GM12878 (cell line): Measurements from ENCODE around the gene TMEM89. TPM values are rescaled to one million over a fixed set of nuclear protein-coding genes. Genes with fewer than 3 reads are reported as not detected.

Experiments used
- BHLHE40 ChIP-seq, 2 experiments: fragments of 450-650 bp in 1 of 2; IDR thresholded peaks; 2 replicates each; pipeline ENCODE4 v1.6.1; 2011 to 2017; ENCODE audit warnings: low read depth in 2 of 2, borderline replicate concordance in 1 of 2, improper control_type of control experiment in 1 of 2, low read length in 1 of 2, mild to moderate bottlenecking in 1 of 2
- CBX3 ChIP-seq: fragments of 200-600 bp; sonication (generic); IDR thresholded peaks from 2 replicates; pipeline ENCODE4 v1.6.1; 2016; ENCODE audit warnings: low read depth, borderline replicate concordance
- CUX1 ChIP-seq: IDR thresholded peaks from 2 replicates; pipeline ENCODE4 v1.6.1; 2012; ENCODE audit warnings: improper control_type of control experiment, low read depth, low read length; ENCODE audit not compliant: insufficient replicate concordance
- E2F8 ChIP-seq: fragments of 450-650 bp; IDR thresholded peaks from 2 replicates; pipeline ENCODE4 v1.6.1; 2018; ENCODE audit warnings: mild to moderate bottlenecking, low read depth, moderate library complexity; ENCODE audit not compliant: partially characterized antibody
- PAX8 ChIP-seq: fragments of 450-650 bp; IDR thresholded peaks from 2 replicates; pipeline ENCODE4 v1.6.1; 2017; ENCODE audit warnings: mild to moderate bottlenecking, moderate library complexity
- RAD21 ChIP-seq: IDR thresholded peaks from 2 replicates; pipeline ENCODE4 v1.6.1; 2011; ENCODE audit warnings: mild to moderate bottlenecking, low read depth, low read length, moderate library complexity; ENCODE audit not compliant: insufficient read depth
- SRF ChIP-seq, 2 experiments: IDR thresholded peaks; 2 replicates each; pipeline ENCODE4 v1.6.1; 2011; ENCODE audit warnings: low read depth in 2 of 2, low read length in 2 of 2, mild to moderate bottlenecking in 1 of 2, moderate library complexity in 1 of 2
- SUPT20H ChIP-seq: IDR thresholded peaks from 2 replicates; pipeline ENCODE4 v1.6.1; 2011; ENCODE audit warnings: low read depth, mild to moderate bottlenecking, low read length, moderate library complexity, borderline replicate concordance; ENCODE audit not compliant: control insufficient read depth
- ZNF592 ChIP-seq: fragments of 450-650 bp; IDR thresholded peaks from 2 replicates; pipeline ENCODE4 v1.6.1; 2017; ENCODE audit warnings: mild to moderate bottlenecking, moderate library complexity
- polyA plus RNA-seq, 11 experiments: library from polyadenylated mRNA; depleted of rRNA in 4 of 11; unstranded in 6 of 11; stranded (reverse) in 5 of 11; fragments of >200 nt; fragmentation: Nextera tagmentation in 4 of 11; fragmentation: Illumina TruSeq in 1 of 11; extraction: Ambion mirVana in 4 of 11; extraction: Trizol in 1 of 11; gene quantifications; 1 replicate in 1 of 11; 2 replicates in 10 of 11; pipeline versions ENCODE4 v1.2.1 to v1.2.3, GENCODE V29; 2011 to 2016; ENCODE audit warnings: inconsistent platforms in 2 of 11, missing spikeins in 2 of 11, low read depth in 1 of 11
- total RNA-seq, 4 experiments: library from RNA; depleted of rRNA in 3 of 4; stranded (reverse); fragments of >200 nt in 3 of 4; fragmentation: Illumina TruSeq in 1 of 4; extraction: Trizol in 1 of 4; gene quantifications; 2 replicates each; pipeline versions ENCODE4 v1.2.1 to v1.2.3, GENCODE V29; 2013 to 2021

Gene TMEM89
- total and polyA plus RNA-seq, 10 of the 15 experiments (the other 5 are each of a cell fraction or from before 2014, with no cell fraction given) = not detected

DNA sequence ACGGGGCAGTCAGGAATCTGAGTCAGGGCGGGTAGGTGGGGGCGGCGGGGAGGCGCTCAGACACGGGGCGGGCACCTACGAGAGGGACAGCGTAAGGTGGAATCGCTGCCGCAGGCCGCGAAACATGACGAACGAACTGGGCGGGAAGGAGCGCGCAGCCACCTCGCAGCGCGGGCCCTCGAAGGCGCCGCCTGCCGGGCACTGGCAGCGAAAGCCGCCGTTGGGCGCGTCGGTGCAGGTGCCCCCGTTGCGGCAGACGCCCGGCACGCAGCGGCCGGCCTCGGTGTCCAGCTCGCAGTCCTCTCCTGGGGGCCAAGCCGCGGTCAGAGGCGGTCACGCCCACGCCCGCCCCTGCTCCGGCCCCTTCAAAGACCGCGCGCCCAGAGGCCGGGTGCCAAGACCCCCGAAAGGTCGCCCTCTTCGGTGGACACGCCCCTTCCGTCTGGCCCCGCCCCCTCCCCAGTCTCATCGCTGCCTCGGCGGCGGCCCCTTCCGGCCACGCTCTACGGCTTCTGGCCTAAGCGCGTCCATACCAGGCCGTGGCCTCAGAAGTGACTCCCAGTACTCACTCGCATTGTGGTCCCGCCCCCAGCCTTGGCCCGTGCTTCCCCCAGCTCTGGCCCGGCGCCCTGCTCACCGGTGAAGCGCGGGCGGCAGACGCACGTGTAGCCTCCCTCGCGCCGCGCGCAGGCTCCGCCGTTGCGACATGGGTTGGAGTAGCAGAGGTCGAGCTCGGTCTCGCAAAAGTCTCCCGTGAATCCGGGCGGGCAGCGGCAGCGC is 34.7 kb upstream of the TMEM89 start (continued):
- TF ChIP-seq CUX1 (no peak), E2F8 (no peak), SUPT20H (no peak), PAX8 (no peak), RAD21 (no peak), SRF (IDR thresholded peaks at IDR 0.05; ENCODE audit: low read depth in 2 of 2, low read length in 2 of 2) (no peak), BHLHE40 (IDR thresholded peaks at IDR 0.05; ENCODE audit: borderline replicate concordance in 1 of 2, low read depth in 2 of 2, low read length in 1 of 2) (peak in 1 of 2 experiments; percentile 59; a peak in 2 of 4 replicates), ZNF592 (peak; percentile 38; the same call in 1 of the 2 replicates), CBX3 (no peak)
- TF ChIP-seq, all 136 proteins: peak for 17
